Heart left ventricle (tissue), 16 donors: ENCODE results near the gene MEIKIN. TPM values are rescaled to one million over a fixed set of nuclear protein-coding genes. Genes with fewer than 3 reads are reported as not detected.

Experiments
- ATAC-seq, 4 donors: fragments of 200-7000 bp; cut with Tn5 transposase; one replicate each; pipeline ENCODE4 v1.9.1; 2020 to 2022; ENCODE audit warnings: moderate library complexity in 4 of 4, mild to moderate bottlenecking in 3 of 4, moderate number of reproducible peaks in 1 of 4
- DNase-seq, 5 donors: peaks; one replicate each; pipeline ENCODE4 v3.0.0-alpha.2; 2020
- H3K27ac ChIP-seq, 12 donors: fragments of 200-600 bp; sonication (generic) in 4 of 12; one replicate each; pipeline versions ENCODE4 v1.5.0 to v1.8.0; 2016 to 2022; ENCODE audit warnings: mild to moderate bottlenecking in 2 of 12
- H3K27me3 ChIP-seq, 9 donors: fragments of 200-600 bp; sonication (generic) in 2 of 9; one replicate each; pipeline versions ENCODE4 v1.5.1 to v1.8.0; 2016 to 2022; ENCODE audit warnings: mild to moderate bottlenecking in 3 of 9
- H3K36me3 ChIP-seq, 9 donors: fragments of 200-600 bp; sonication (generic) in 2 of 9; one replicate each; pipeline versions ENCODE4 v1.5.0 to v1.8.0; 2018 to 2022; ENCODE audit warnings: mild to moderate bottlenecking in 2 of 9
- H3K4me1 ChIP-seq, 12 donors: fragments of 200-600 bp; sonication (generic) in 4 of 12; one replicate each; pipeline versions ENCODE4 v1.5.0 to v1.8.0; 2016 to 2022; ENCODE audit warnings: mild to moderate bottlenecking in 3 of 12
- H3K4me3 ChIP-seq, 12 donors: fragments of 200-600 bp; sonication (generic) in 4 of 12; one replicate each; pipeline versions ENCODE4 v1.5.0 to v1.8.0; 2017 to 2022; ENCODE audit warnings: mild to moderate bottlenecking in 9 of 12, moderate library complexity in 4 of 12
- H3K9me3 ChIP-seq, 12 donors: fragments of 200-600 bp; sonication (generic) in 4 of 12; one replicate each; pipeline versions ENCODE4 v1.5.0 to v1.8.0; 2016 to 2022; ENCODE audit warnings: mild to moderate bottlenecking in 1 of 12
- POLR2A ChIP-seq, 2 donors: fragments of 450-650 bp; IDR thresholded peaks; one replicate each; pipeline ENCODE4 v1.6.1; 2017; ENCODE audit warnings: antibody characterized with exemption in 2 of 2, mild to moderate bottlenecking in 2 of 2, moderate library complexity in 2 of 2
- WGBS, 4 donors: extraction: QIAGEN DNeasy Blood & Tissue Kit in 2 of 4; methylation state at CpG; one replicate each; pipeline versions ENCODE4 v1.1.5 to v1.1.7; 2013 to 2018; 5-methylcytosine and 5-hydroxymethylcytosine counted together
- intact Hi-C, 10 donors: fragments of 100-400 bp; cut with DNase I; formaldehyde crosslinking; loops; one replicate each; pipeline versions ENCODE4 v1.11.1 to v1.14.2; 2022
- polyA plus RNA-seq, 2 donors: library from polyadenylated mRNA; stranded (reverse); fragments of 200-250 nt; gene quantifications; one replicate each; pipeline ENCODE4 v1.2.3, GENCODE V29; 2013
- total RNA-seq, 9 donors: library from RNA; depleted of rRNA in 2 of 9; stranded (reverse); fragments of >200 nt in 2 of 9; fragmentation: NEBNext Ultra II Directional in 3 of 9; extraction: Animal tissue kit (Norgen Biotek cat#: 25700) in 3 of 9; gene quantifications; one replicate each; pipeline versions ENCODE4 v1.1.0 to v1.2.4, GENCODE V29; 2016 to 2023
- TF ChIP-seq, protein P1 (sequence below), 12 donors: fragments of 200-600 bp; sonication (generic) in 4 of 12; IDR thresholded peaks; one replicate each; pipeline versions ENCODE4 v1.5.0 to v1.8.0; 2018 to 2022; ENCODE audit warnings: antibody characterized with exemption in 12 of 12, mild to moderate bottlenecking in 5 of 12
- donor health status: ischemic (EF 13 %, LVEDD 7.1; RV severe dilation, severe dysfunction).
- donor health status: healthy with polysubstance abuse.
- donor health status: DM: no; HTN: yes; CAD: no.
- donor health status: DM: no; HTN: no; CAD: no.
- donor health status: ischemic (EF 25% LVEDD 6.9; RV normal size, moderate dysfunction).
- donor health status: ischemic (EF 25% LVEDD 5.7; RV mildly dilated, moderate dysfunction).
- donor health status: healthy.
- donor health status: DM: yes; HTN: yes; CAD: no.
- donor health status: ischemic (EF 35%, LVEDD 5.7; RV mildly dilated, moderate dysfunction).
- donor health status: nonischemic (EF 11% LVEDD 7.7; RV severe dilation, severe dysfunction).
- donor health status: DM: yes; HTN: yes; CAD: no.
- donor health status: PGD.
- donor health status: ischemic (EF 29% LVEDD 5.4; RV normal size, mild dysfunction).
- donor health status: nonischemic (EF 23%, LVEDD 6.1; RV moderate dilation, normal function).

Gene MEIKIN
- total and polyA plus RNA-seq, 11 donors, result 0.07 to 0.63 TPM; not detected in 9

DNA sequence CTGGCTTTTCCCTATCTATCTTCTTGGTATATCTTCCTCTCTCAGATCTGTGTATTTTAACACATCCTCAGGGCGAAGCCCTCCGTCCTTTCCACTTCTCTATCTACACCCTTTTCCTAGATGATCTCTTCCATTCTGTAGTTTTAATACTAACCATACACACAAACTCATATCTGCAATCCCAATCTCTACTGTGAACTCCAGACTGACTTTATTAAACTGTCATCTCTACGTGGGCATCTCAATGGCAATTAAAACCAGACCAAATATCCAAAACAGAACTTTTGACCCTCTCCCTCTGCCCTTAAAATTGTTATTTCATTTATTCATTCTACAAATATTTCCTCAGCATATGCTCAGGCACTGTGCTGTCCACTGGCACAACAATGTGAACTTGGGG is 155.7 kb downstream of the MEIKIN start:
- peaks cover 0 to 86% (median 47%) of the 10 kb centered on the region in 12 donors for H3K4me1 ChIP-seq
- no peak overlapping the region for H3K4me3 ChIP-seq
- no peaks in the 10 kb centered on the region for H3K9me3 ChIP-seq
- intact Hi-C loops, result loop anchor here in 6 of 10 donors (10.0 kb wide), 4 partner anchors 85 to 205 kb away; partner anchors contain the start of gene RAPGEF6 (in 2 of the 6)
- WGBS, 4 donors, result 63 to 70% (median 64%) methylated on average over 3 of the region's 3 CpGs
- DNase-seq (no peak), ATAC-seq (no peak)
- TF ChIP-seq POLR2A (IDR thresholded peaks at IDR 0.05), result no peak
- TF ChIP-seq, protein P1, sequence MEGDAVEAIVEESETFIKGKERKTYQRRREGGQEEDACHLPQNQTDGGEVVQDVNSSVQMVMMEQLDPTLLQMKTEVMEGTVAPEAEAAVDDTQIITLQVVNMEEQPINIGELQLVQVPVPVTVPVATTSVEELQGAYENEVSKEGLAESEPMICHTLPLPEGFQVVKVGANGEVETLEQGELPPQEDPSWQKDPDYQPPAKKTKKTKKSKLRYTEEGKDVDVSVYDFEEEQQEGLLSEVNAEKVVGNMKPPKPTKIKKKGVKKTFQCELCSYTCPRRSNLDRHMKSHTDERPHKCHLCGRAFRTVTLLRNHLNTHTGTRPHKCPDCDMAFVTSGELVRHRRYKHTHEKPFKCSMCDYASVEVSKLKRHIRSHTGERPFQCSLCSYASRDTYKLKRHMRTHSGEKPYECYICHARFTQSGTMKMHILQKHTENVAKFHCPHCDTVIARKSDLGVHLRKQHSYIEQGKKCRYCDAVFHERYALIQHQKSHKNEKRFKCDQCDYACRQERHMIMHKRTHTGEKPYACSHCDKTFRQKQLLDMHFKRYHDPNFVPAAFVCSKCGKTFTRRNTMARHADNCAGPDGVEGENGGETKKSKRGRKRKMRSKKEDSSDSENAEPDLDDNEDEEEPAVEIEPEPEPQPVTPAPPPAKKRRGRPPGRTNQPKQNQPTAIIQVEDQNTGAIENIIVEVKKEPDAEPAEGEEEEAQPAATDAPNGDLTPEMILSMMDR (IDR thresholded peaks at IDR 0.05), result no peak
- H3K27me3 ChIP-seq, result no peaks in the 10 kb centered on the region
- peaks cover 0 to 6% (median 0%) of the 10 kb centered on the region in 9 donors for H3K36me3 ChIP-seq
- H3K27ac ChIP-seq, result no peak overlapping the region

DNA sequence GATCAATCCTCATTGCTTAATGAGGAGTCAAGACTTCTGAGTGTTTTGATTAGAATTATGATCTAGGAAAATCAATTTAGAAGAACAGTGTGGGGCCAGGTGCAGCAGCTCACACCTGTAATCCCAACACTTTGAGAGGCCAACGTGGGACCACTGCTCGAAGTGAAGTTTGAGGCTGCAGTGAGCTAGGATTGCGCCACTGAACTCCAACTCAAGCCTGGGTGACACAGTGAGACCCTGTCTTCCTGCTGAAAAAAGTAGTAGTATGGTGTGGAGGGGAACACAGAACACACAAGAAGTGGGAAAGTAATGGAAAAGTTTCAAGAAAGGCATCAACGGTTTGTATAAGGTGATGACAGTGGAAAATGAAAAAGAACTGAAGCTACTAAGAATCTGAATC is 157.7 kb downstream of the MEIKIN start:
- Histone ChIP-seq H3K4me3 (no peak overlapping the region), H3K9me3 (no peaks in the 10 kb centered on the region), H3K27ac (no peak overlapping the region), H3K4me1 (peaks cover 0 to 80% (median 39%) of the 10 kb centered on the region in 12 donors), H3K36me3 (peaks cover 0 to under 1% (median 0%) of the 10 kb centered on the region in 9 donors), H3K27me3 (no peaks in the 10 kb centered on the region)
- TF ChIP-seq POLR2A (IDR thresholded peaks at IDR 0.05), result no peak
- TF ChIP-seq, protein P1 (IDR thresholded peaks at IDR 0.05), result no peak
- intact Hi-C loops, result no loop called here
- WGBS, 4 donors, result 68 to 81% (median 74%) methylated on average over 4 of the region's 4 CpGs
- peak in 2 of 4 donors; percentile 7 to 18 for ATAC-seq
- no peak for DNase-seq

DNA sequence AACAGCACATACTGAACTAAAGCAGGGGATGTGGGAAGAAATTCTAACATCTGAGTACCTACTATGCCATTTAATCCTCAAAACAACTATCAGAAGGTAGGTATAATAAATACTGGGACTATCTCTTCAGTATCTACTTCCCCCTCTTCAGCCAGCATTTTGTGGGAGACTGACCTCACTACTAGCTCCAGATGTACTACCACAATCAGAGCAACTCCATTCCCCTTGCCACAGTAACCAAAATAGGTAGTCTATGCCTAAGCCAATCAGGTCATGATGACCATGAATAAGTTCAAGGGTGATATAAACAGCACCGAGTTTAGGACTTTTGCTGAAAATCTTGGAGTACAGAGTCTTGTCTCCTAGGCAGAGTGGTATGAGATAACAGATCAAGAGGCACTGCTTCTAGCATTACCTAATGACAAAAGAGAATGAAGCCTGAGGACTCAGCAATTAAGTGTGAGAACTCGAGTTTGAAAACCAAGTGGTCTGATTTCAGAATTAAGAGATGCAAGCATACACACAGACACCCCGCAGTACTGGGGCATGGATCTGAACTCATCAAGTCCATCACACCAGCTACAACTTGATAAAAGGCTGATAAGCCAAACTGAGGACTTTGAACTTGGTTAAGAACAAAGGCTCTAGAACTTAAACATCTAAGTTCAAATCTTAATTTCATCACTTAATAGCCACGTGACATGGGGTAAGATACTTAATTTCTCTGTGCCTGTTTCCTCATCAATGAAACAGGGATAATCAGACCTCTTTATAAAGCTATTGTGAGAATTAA is 158.4 kb downstream of the MEIKIN start:
- Histone ChIP-seq H3K4me3 (no peak overlapping the region), H3K27me3 (no peaks in the 10 kb centered on the region)

DNA sequence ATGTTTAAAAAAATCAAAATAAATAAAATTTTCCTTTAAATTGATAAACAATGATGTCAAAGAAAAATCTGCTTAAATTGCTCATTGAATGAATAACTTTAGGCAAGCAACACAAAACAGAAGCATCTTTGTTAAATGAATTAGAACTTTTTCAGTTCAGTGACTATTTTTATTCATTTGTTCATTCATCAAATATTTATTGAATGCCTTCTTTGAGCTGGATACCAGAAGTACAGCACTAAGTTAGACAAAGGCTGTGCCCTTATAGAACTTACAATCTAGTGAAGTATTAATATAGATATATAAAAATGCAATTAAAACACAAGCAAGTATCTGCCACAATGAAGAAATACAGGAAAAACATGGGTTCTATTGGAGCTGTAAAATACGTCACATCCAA is 159.4 kb downstream of the MEIKIN start:
- peaks cover 0 to 7% (median 0%) of the 10 kb centered on the region in 9 donors for H3K36me3 ChIP-seq
- no peaks in the 10 kb centered on the region for H3K9me3 ChIP-seq
- peaks cover 0 to 66% (median 32%) of the 10 kb centered on the region in 12 donors for H3K4me1 ChIP-seq
- DNase-seq, result no peak
- no peaks in the 10 kb centered on the region for H3K27me3 ChIP-seq
- ATAC-seq, result no peak
- 72 to 89% (median 81%) methylated on average over 1 of the region's 1 CpG for WGBS, 4 donors
- no peak overlapping the region for H3K4me3 ChIP-seq
- TF ChIP-seq, protein P1 (IDR thresholded peaks at IDR 0.05), result no peak
- TF ChIP-seq POLR2A (IDR thresholded peaks at IDR 0.05), result no peak
- intact Hi-C loops, result no loop called here
- H3K27ac ChIP-seq, result peak overlapping the region in 2 of 12 donors; percentile 11 to 36

More for the DNA sequence above, 158.4 kb downstream of the MEIKIN start:
- intact Hi-C loops, result no loop called here
- WGBS, 4 donors, result 54 to 69% (median 64%) methylated on average over 4 of the region's 4 CpGs
- TF ChIP-seq POLR2A (IDR thresholded peaks at IDR 0.05), result no peak
- TF ChIP-seq, protein P1 (IDR thresholded peaks at IDR 0.05), result no peak
- peaks cover 0 to 77% (median 38%) of the 10 kb centered on the region in 12 donors for H3K4me1 ChIP-seq
- peak overlapping the region in 3 of 12 donors; percentile 11 to 45 (median 36) for H3K27ac ChIP-seq
- peak; percentile 44 to 63 (median 53) for ATAC-seq
- no peak for DNase-seq
- H3K36me3 ChIP-seq, result peaks cover 0 to 2% (median 0%) of the 10 kb centered on the region in 9 donors
- no peaks in the 10 kb centered on the region for H3K9me3 ChIP-seq
